Cardiac muscle cell (in vitro differentiated cells and primary cell): ENCODE measurements around the gene SPNS1. TPM values are rescaled to one million over a fixed set of nuclear protein-coding genes. Genes with fewer than 3 reads are reported as not detected.

Source experiments
- DNase-seq, 2 donors: peaks; one replicate each; pipeline versions ENCODE4 v3.0.0 to v3.0.0-alpha.2; 2010 to 2017; ENCODE audit warnings: low read depth in 1 of 2, low spot score in 1 of 2
- H3K27ac ChIP-seq: fragments of 200-600 bp; sonication (generic); 2 replicates; pipeline ENCODE4 v1.5.1; 2016
- H3K27me3 ChIP-seq: fragments of 200-600 bp; sonication (generic); 2 replicates; pipeline ENCODE4 v1.6.0; 2016; ENCODE audit warnings: control low read depth
- H3K36me3 ChIP-seq: fragments of 200-600 bp; sonication (generic); 2 replicates; pipeline ENCODE4 v1.5.1; 2016; ENCODE audit warnings: control low read depth
- H3K4me1 ChIP-seq: fragments of 200-600 bp; sonication (generic); 2 replicates; pipeline ENCODE4 v1.8.1; 2017; ENCODE audit warnings: low read depth, mild to moderate bottlenecking, mixed run types
- H3K4me3 ChIP-seq: fragments of 200-600 bp; sonication (generic); 2 replicates; pipeline ENCODE4 v1.5.1; 2016; ENCODE audit warnings: mild to moderate bottlenecking
- H3K9me3 ChIP-seq: fragments of 200-600 bp; sonication (generic); 2 replicates; pipeline ENCODE4 v1.5.1; 2017; ENCODE audit warnings: low read depth, mild to moderate bottlenecking, control low read depth
- CTCF ChIP-seq: IDR thresholded peaks from 2 replicates; pipeline ENCODE4 v1.5.1; 2012; ENCODE audit warnings: low read depth, mild to moderate bottlenecking, low read length
- polyA plus RNA-seq: library from polyadenylated mRNA; unstranded; fragments of >200 nt; fragmentation: Nextera tagmentation; extraction: Ambion mirVana; gene quantifications from 2 replicates; pipeline ENCODE4 v1.2.1, GENCODE V29; 2016
- total RNA-seq: library from RNA; depleted of rRNA; stranded (reverse); fragments of >200 nt; gene quantifications from 2 replicates; pipeline ENCODE4 v1.2.3, GENCODE V29; 2016

SPNS1 gene
- total and polyA plus RNA-seq, 2 experiments from 2014 or later, result 54.4 to 98.9 TPM

DNA sequence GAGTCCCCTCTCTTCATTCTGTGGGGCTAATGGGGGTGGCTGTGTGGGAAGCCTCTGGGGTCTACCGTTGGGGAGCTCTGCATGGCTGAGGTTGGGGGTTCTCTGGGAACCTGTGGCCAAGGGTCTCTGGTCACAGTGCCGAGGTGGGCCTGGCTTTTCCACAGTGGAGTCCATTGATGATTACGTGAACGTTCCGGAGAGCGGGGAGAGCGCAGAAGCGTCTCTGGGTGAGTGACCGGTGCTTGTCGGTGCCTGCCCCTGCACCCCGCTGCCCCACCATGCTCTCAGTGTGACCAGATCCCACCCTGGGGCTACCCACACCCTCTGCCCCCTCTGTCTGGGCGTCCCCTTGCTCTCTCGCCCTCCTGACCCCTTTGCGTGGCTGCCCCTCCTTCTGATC, 14.8 kb downstream of the SPNS1 start:
- Histone ChIP-seq H3K4me3 (no peak overlapping the region), H3K27ac (no peak overlapping the region), H3K4me1 (no peaks in the 10 kb centered on the region), H3K27me3 (no peaks in the 10 kb centered on the region), H3K36me3 (no peaks in the 10 kb centered on the region), H3K9me3 (no peaks in the 10 kb centered on the region)
- no peak for TF ChIP-seq CTCF
- DNase-seq, result no peak

DNA sequence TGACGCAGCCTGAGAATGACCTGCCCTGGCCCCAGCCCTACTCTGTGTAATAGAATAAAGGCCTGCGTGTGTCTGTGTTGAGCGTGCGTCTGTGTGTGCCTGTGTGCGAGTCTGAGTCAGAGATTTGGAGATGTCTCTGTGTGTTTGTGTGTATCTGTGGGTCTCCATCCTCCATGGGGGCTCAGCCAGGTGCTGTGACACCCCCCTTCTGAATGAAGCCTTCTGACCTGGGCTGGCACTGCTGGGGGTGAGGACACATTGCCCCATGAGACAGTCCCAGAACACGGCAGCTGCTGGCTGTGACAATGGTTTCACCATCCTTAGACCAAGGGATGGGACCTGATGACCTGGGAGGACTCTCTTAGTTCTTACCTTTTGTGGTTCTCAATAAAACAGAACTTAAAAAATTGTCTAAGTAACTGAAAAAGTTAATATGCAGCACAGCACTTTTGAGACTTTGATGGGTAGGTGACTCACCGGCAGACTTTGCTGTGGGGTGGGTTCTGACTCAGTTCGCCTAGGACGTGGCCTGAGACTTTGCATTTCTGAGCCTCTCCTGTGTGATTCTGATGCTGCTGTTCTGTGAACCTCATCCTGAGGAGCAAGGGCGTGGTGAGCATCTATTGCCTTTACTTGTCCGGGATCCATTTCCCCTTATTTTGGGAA, 15.9 kb downstream of the SPNS1 start:
- H3K36me3 ChIP-seq, result no peaks in the 10 kb centered on the region
- H3K9me3 ChIP-seq, result no peaks in the 10 kb centered on the region
- no peak for DNase-seq
- H3K27me3 ChIP-seq, result no peaks in the 10 kb centered on the region
- no peak overlapping the region for H3K4me3 ChIP-seq
- H3K27ac ChIP-seq, result no peak overlapping the region
- no peak for TF ChIP-seq CTCF
- no peaks in the 10 kb centered on the region for H3K4me1 ChIP-seq

GRCh38 chr16:28991687-28992086, 17.1 kb downstream of the SPNS1 start:
- no peaks in the 10 kb centered on the region for H3K9me3 ChIP-seq
- no peak for DNase-seq
- H3K36me3 ChIP-seq, result no peaks in the 10 kb centered on the region
- H3K4me3 ChIP-seq, result no peak overlapping the region
- H3K27me3 ChIP-seq, result no peaks in the 10 kb centered on the region
- no peak overlapping the region for H3K27ac ChIP-seq
- TF ChIP-seq CTCF, result no peak
- no peaks in the 10 kb centered on the region for H3K4me1 ChIP-seq

- H3K27me3 ChIP-seq, result no peaks in the 10 kb centered on the region
- H3K27ac ChIP-seq, result no peak overlapping the region
Observed at GRCh38 chr16:28992496-28992895, 17.9 kb downstream of the SPNS1 start.

DNA sequence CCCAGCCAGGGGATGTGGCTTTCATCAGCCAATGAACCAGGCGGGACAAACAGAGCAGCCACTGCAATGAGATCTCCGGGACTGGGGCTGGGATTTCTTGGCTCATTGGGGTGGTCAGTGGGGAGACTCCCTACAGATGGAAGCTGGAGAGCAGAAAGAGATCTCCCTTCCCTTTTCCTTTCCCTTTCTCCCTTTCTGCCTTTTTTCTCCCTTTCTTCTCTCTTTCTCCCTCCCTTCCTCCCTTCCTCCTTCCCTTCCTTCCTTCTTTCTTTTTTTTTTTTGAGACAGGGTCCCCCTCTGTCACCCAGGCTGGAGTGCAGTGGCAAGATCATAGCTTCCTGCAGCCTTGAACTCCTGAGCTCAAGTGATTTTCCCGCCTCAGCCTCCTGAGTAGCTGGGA, 24.3 kb downstream of the SPNS1 start:
- no peak overlapping the region for H3K27ac ChIP-seq
- no peak for TF ChIP-seq CTCF
- H3K4me3 ChIP-seq, result no peak overlapping the region
- no peak for DNase-seq
- H3K36me3 ChIP-seq, result no peaks in the 10 kb centered on the region
- no peaks in the 10 kb centered on the region for H3K9me3 ChIP-seq
- H3K4me1 ChIP-seq, result no peaks in the 10 kb centered on the region
- H3K27me3 ChIP-seq, result no peaks in the 10 kb centered on the region

More at GRCh38 chr16:28992496-28992895, 17.9 kb downstream of the SPNS1 start:
- H3K4me3 ChIP-seq, result no peak overlapping the region
- no peaks in the 10 kb centered on the region for H3K9me3 ChIP-seq
- no peaks in the 10 kb centered on the region for H3K4me1 ChIP-seq
- no peak for DNase-seq
- TF ChIP-seq CTCF, result no peak
- H3K36me3 ChIP-seq, result no peaks in the 10 kb centered on the region
